GM13977 (cell line): Measurements from ENCODE around the gene ZNF683.

ENCODE experiments used
- DNase-seq: peaks from one replicate; pipeline ENCODE4 v3.0.0; 2012; ENCODE audit warnings: low spot score
- CTCF ChIP-seq: IDR thresholded peaks from 2 replicates; pipeline ENCODE4 v1.5.1; 2012; ENCODE audit warnings: mild to moderate bottlenecking, control low read depth; ENCODE audit not compliant: insufficient read depth; ENCODE audit errors: extremely low read depth, missing control alignments
- in situ Hi-C: fragments of 300-500 bp; cut with MboI; formaldehyde crosslinking; loops from one replicate; pipeline ENCODE4 v1.12.0; 2022; ENCODE audit warnings: low sequenced_read_pairs, low pct_unique_long_range_greater_than_20kb, mixed read lengths, inconsistent platforms; ENCODE audit not compliant: unreplicated experiment

ZNF683 gene

GRCh38 chr1:26353210-26353859 is 19.2 kb downstream of the ZNF683 start:
- no peak for DNase-seq
- in situ Hi-C loops: no loop called here
- no peak for TF ChIP-seq CTCF

- TF ChIP-seq CTCF: no peak
- DNase-seq: no peak
- in situ Hi-C loops: no loop called here
Measured at GRCh38 chr1:26352338-26352679, 20.2 kb downstream of the ZNF683 start.

GRCh38 chr1:26351590-26352337 is 20.8 kb downstream of the ZNF683 start:
- no peak for DNase-seq
- TF ChIP-seq CTCF: no peak
- in situ Hi-C loops: no loop called here

- no peak for TF ChIP-seq CTCF
- DNase-seq: no peak
- in situ Hi-C loops: no loop called here
Measured at GRCh38 chr1:26350701-26351589, 21.6 kb downstream of the ZNF683 start.

DNA sequence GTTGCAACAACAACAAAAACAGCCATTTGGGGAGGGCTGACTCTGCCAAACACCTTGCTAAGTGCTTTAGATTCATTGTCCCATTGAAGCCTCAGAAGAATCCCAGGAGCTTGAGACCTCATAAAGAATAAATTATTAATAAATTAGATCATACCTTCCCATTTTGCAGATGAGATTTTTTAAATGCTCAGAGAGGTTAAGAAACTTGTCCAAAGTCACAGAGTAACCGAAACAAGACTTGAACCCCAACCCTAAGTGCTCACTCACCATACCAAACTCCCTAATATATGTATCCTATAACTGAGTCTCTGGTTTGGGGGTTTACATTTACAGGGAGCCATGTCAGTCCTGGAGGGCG is 22.2 kb downstream of the ZNF683 start:
- DNase-seq: no peak
- no peak for TF ChIP-seq CTCF
- in situ Hi-C loops: no loop called here

DNA sequence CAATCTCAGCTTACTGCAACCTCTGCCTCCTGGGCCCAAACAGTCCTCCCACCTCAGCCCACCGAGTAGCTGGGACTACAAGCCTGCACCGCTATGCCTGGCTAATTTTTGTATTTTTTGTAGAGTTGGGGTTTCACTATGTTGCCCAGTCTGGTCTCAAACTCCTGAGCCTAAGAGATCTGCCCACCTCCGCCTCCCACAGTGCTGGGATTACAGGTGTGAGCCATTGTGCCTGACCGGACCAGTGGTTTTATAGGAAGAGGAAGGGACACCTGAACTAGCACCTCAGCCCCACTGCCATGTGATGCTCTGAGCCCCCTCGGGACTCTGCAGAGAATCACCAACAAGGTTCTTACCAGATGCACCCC is 22.7 kb downstream of the ZNF683 start:
- in situ Hi-C loops: no loop called here
- DNase-seq: no peak
- TF ChIP-seq CTCF: no peak
